Right lobe of liver (tissue), 4 donors: Measurements from ENCODE around the gene ACBD6.

Experiments used
- CTCF ChIP-seq, 4 donors: fragments of 200-600 bp in 3 of 4; fragments of 450-650 bp in 1 of 4; IDR thresholded peaks; one replicate each; pipeline versions ENCODE4 v1.5.1 to v1.8.0; 2016 to 2022; ENCODE audit warnings: antibody characterized with exemption in 4 of 4, mild to moderate bottlenecking in 2 of 4
- POLR2A ChIP-seq: fragments of 450-650 bp; IDR thresholded peaks from one replicate; pipeline ENCODE4 v1.6.1; 2017; ENCODE audit warnings: antibody characterized with exemption, mild to moderate bottlenecking
- donor health status: DM: no; HTN: no; CAD: no.
- donor health status: DM: no; HTN: no; CAD: no.
- donor health status: DM: no; HTN: yes; CAD: no.

- TF ChIP-seq CTCF (IDR thresholded peaks at IDR 0.05): no peak
- no peak for TF ChIP-seq POLR2A
These were observed 17.9 kb downstream of the ACBD6 start for GRCh38 chr1:180484490-180484889.
